ENCODE measurements around the gene IL1RL2. TPM values are rescaled to one million over a fixed set of nuclear protein-coding genes. Genes with fewer than 3 reads are reported as not detected.

Gene IL1RL2
- total RNA-seq, 1 donor from 2014 or later = not detected

- no peaks in the 10 kb centered on the region for H3K36me3 Mint-ChIP-seq (ENCODE audit: insufficient read depth)
- H3K4me1 Mint-ChIP-seq (ENCODE audit: low read depth) = peaks cover 3% of the 10 kb centered on the region
- H3K9me3 Mint-ChIP-seq (ENCODE audit: low read depth) = no peaks in the 10 kb centered on the region
- no peak for DNase-seq (ENCODE audit: low spot score, unreplicated experiment)
- H3K27ac Mint-ChIP-seq = no peak overlapping the region
- no peak overlapping the region for H3K4me3 Mint-ChIP-seq (ENCODE audit: low read depth)
- H3K27me3 Mint-ChIP-seq = peaks cover 14% of the 10 kb centered on the region
- no peak for TF ChIP-seq CTCF (IDR thresholded peaks at IDR 0.05; ENCODE audit: unreplicated experiment)
Observed at GRCh38 chr2:102256276-102256675, 69.5 kb downstream of the IL1RL2 start.

GRCh38 chr2:102256874-102257462 lies 70.1 kb downstream of the IL1RL2 start:
- H3K36me3 Mint-ChIP-seq (ENCODE audit: insufficient read depth) = no peaks in the 10 kb centered on the region
- H3K27ac Mint-ChIP-seq = no peak overlapping the region
- H3K4me3 Mint-ChIP-seq (ENCODE audit: low read depth) = no peak overlapping the region

GRCh38 chr2:102258025-102258385 lies 71.2 kb downstream of the IL1RL2 start:
- peaks cover 3% of the 10 kb centered on the region for H3K4me1 Mint-ChIP-seq (ENCODE audit: low read depth)
- H3K9me3 Mint-ChIP-seq (ENCODE audit: low read depth) = no peaks in the 10 kb centered on the region

More at GRCh38 chr2:102256874-102257462, 70.1 kb downstream of the IL1RL2 start:
- no peak for DNase-seq (ENCODE audit: low spot score, unreplicated experiment)
- Mint-ChIP-seq H3K9me3 (ENCODE audit: low read depth) (no peaks in the 10 kb centered on the region), H3K4me1 (ENCODE audit: low read depth) (peaks cover 3% of the 10 kb centered on the region), H3K27me3 (peaks cover 9% of the 10 kb centered on the region)
- no peak for TF ChIP-seq CTCF (IDR thresholded peaks at IDR 0.05; ENCODE audit: unreplicated experiment)

GRCh38 chr2:102258386-102259074 lies 71.7 kb downstream of the IL1RL2 start:
- Mint-ChIP-seq H3K27ac (no peak overlapping the region), H3K9me3 (ENCODE audit: low read depth) (no peaks in the 10 kb centered on the region), H3K27me3 (peaks cover 3% of the 10 kb centered on the region), H3K4me3 (ENCODE audit: low read depth) (no peak overlapping the region), H3K4me1 (ENCODE audit: low read depth) (peaks cover 2% of the 10 kb centered on the region), H3K36me3 (ENCODE audit: insufficient read depth) (no peaks in the 10 kb centered on the region)
- DNase-seq (ENCODE audit: low spot score, unreplicated experiment) = no peak
- no peak for TF ChIP-seq CTCF (IDR thresholded peaks at IDR 0.05; ENCODE audit: unreplicated experiment)

More at GRCh38 chr2:102258025-102258385, 71.2 kb downstream of the IL1RL2 start:
- H3K27ac Mint-ChIP-seq = no peak overlapping the region
- H3K36me3 Mint-ChIP-seq (ENCODE audit: insufficient read depth) = no peaks in the 10 kb centered on the region
- TF ChIP-seq CTCF (IDR thresholded peaks at IDR 0.05; ENCODE audit: unreplicated experiment) = no peak
- DNase-seq (ENCODE audit: low spot score, unreplicated experiment) = no peak
- H3K27me3 Mint-ChIP-seq = peaks cover 3% of the 10 kb centered on the region
- no peak overlapping the region for H3K4me3 Mint-ChIP-seq (ENCODE audit: low read depth)

- H3K36me3 Mint-ChIP-seq (ENCODE audit: insufficient read depth) = no peaks in the 10 kb centered on the region
- H3K27me3 Mint-ChIP-seq = peaks cover 3% of the 10 kb centered on the region
- no peak for DNase-seq (ENCODE audit: low spot score, unreplicated experiment)
- TF ChIP-seq CTCF (IDR thresholded peaks at IDR 0.05; ENCODE audit: unreplicated experiment) = no peak
- no peaks in the 10 kb centered on the region for H3K9me3 Mint-ChIP-seq (ENCODE audit: low read depth)
- H3K4me1 Mint-ChIP-seq (ENCODE audit: low read depth) = no peaks in the 10 kb centered on the region
- no peak overlapping the region for H3K27ac Mint-ChIP-seq
- H3K4me3 Mint-ChIP-seq (ENCODE audit: low read depth) = no peak overlapping the region
Observed at GRCh38 chr2:102261467-102262135, 74.8 kb downstream of the IL1RL2 start.

All from progenitor cell of endocrine pancreas (in vitro differentiated cells).